Keratinocyte (primary cell): Measurements from ENCODE around the gene CXCL8. TPM values are rescaled to one million over a fixed set of nuclear protein-coding genes. Genes with fewer than 3 reads are reported as not detected.

Experiments used
- DNase-seq: peaks from one replicate; pipeline ENCODE4 v3.0.0-alpha.2; 2011; ENCODE audit warnings: low read depth, missing footprints, low spot score
- FAIRE-seq: peaks from 2 replicates; lab custom pipeline; 2011; peaks lifted over from hg19 to GRCh38; lab: Jason Lieb, UNC
- H2AFZ ChIP-seq: 2 replicates; pipeline ENCODE4 v1.6.0; 2012; ENCODE audit warnings: low read length, control low read depth, inconsistent platforms; ENCODE audit not compliant: control insufficient read depth
- H3K27ac ChIP-seq: 2 replicates; pipeline ENCODE4 v1.5.1; 2011; ENCODE audit warnings: low read length; ENCODE audit not compliant: control insufficient read depth, insufficient read depth
- H3K27me3 ChIP-seq: 3 replicates; pipeline ENCODE4 v1.6.0; 2011; ENCODE audit warnings: low read length; ENCODE audit not compliant: control insufficient read depth, insufficient read depth; ENCODE audit errors: extremely low read depth
- H3K36me3 ChIP-seq, 2 experiments: 2 replicates in 1 of 2; 3 replicates in 1 of 2; pipeline ENCODE4 v1.5.1; 2011; ENCODE audit warnings: low read length in 2 of 2, mild to moderate bottlenecking in 1 of 2; ENCODE audit not compliant: control insufficient read depth in 2 of 2, insufficient read depth in 2 of 2; ENCODE audit errors: extremely low read depth in 1 of 2
- H3K4me1 ChIP-seq: 3 replicates; pipeline ENCODE4 v1.5.1; 2011; ENCODE audit warnings: low read length; ENCODE audit not compliant: control insufficient read depth, insufficient read depth; ENCODE audit errors: extremely low read depth
- H3K4me2 ChIP-seq: 3 replicates; pipeline ENCODE4 v1.6.0; 2011; ENCODE audit warnings: low read depth, low read length; ENCODE audit not compliant: control insufficient read depth, insufficient read depth; ENCODE audit errors: extremely low read depth
- H3K4me3 ChIP-seq, 3 experiments: fragments of 200-600 bp in 1 of 3; sonication (generic) in 1 of 3; 2 replicates in 2 of 3; 3 replicates in 1 of 3; pipeline ENCODE4 v1.5.1; 2011 to 2016; ENCODE audit warnings: low read length in 3 of 3, mild to moderate bottlenecking in 3 of 3, control low read depth in 2 of 3, inconsistent platforms in 1 of 3, low read depth in 1 of 3, mixed read lengths in 1 of 3, mixed run types in 1 of 3, moderate library complexity in 1 of 3; ENCODE audit not compliant: control insufficient read depth in 2 of 3, insufficient read depth in 2 of 3; ENCODE audit errors: extremely low read depth in 1 of 3
- H3K79me2 ChIP-seq: 2 replicates; pipeline ENCODE4 v1.6.0; 2012; ENCODE audit warnings: low read length; ENCODE audit not compliant: control insufficient read depth, insufficient read depth
- H3K9ac ChIP-seq: 3 replicates; pipeline ENCODE4 v1.6.0; 2011; ENCODE audit warnings: low read length; ENCODE audit not compliant: control insufficient read depth, insufficient read depth; ENCODE audit errors: extremely low read depth
- H3K9me1 ChIP-seq: 3 replicates; pipeline ENCODE4 v1.6.0; 2011; ENCODE audit warnings: low read length; ENCODE audit not compliant: control insufficient read depth, insufficient read depth; ENCODE audit errors: extremely low read depth
- H3K9me3 ChIP-seq: 2 replicates; pipeline ENCODE4 v1.5.1; 2012; ENCODE audit warnings: low read depth, low read length; ENCODE audit not compliant: control insufficient read depth
- H4K20me1 ChIP-seq: 3 replicates; pipeline ENCODE4 v1.6.0; 2011; ENCODE audit warnings: low read length; ENCODE audit not compliant: control insufficient read depth, insufficient read depth; ENCODE audit errors: extremely low read depth
- EZH2 ChIP-seq: IDR thresholded peaks from one replicate; pipeline ENCODE4 v1.6.1; 2012; ENCODE audit warnings: inconsistent platforms, mild to moderate bottlenecking, low read length, moderate library complexity
- dilution Hi-C: fragments of 300-500 bp; cut with MboI; formaldehyde crosslinking; loops from one replicate; pipeline ENCODE4 v1.7.0; 2020; ENCODE audit warnings: low sequenced_read_pairs; ENCODE audit not compliant: extremely low pct_ligation_motif_present
- polyA plus RNA-seq, 5 experiments: library from polyadenylated mRNA; depleted of rRNA in 3 of 5; stranded (reverse) in 3 of 5; stranded (forward) in 1 of 5; unstranded in 1 of 5; fragments of >200 nt; gene quantifications; 1 replicate in 1 of 5; 2 replicates in 3 of 5; 3 replicates in 1 of 5; pipeline versions ENCODE4 v1.2.1 to v1.2.3, GENCODE V29; 2011 to 2012; ENCODE audit warnings: missing spikeins in 2 of 5, low read depth in 1 of 5, low replicate concordance in 1 of 5
- TF ChIP-seq, protein P1 (sequence below), 3 experiments: IDR thresholded peaks in 1 of 3; conservative IDR thresholded peaks in 1 of 3; optimal IDR thresholded peaks in 1 of 3; 2 replicates in 2 of 3; 3 replicates in 1 of 3; pipeline versions ENCODE3 to v1.5.1; 2011; ENCODE audit warnings: low read length in 3 of 3, mild to moderate bottlenecking in 3 of 3, moderate library complexity in 2 of 3, control low read depth in 1 of 3, inconsistent platforms in 1 of 3; ENCODE audit not compliant: insufficient read depth in 2 of 3; ENCODE audit errors: extremely low read depth in 1 of 3

Gene CXCL8
- polyA plus RNA-seq, 1 donor (not counting 4 experiments of a cell fraction or from before 2014, with no cell fraction given): 65.4 TPM

DNA sequence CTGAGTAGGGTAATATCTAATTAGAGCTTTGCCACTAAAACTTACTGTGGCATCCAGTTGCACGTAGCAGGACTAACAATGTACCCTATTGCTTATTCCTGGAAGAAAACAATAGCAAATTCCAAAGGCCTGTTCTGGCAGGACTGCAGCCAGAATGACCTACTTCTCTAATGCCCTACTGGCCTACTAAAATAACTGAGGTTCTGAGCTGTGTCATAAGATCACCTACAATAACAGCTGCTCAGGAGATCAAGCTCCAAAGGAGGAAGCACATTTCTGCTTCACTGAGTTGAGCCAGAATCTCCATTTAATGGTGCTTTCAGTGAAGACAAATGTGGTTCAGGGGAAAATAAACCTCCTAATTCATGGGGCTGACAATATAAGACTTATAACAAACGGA, 42.2 kb upstream of the CXCL8 start:
- Histone ChIP-seq H3K4me3 (no peak overlapping the region), H3K9me1 (no peaks in the 10 kb centered on the region), H3K9me3 (no peaks in the 10 kb centered on the region), H3K36me3 (no peaks in the 10 kb centered on the region), H4K20me1 (no peaks in the 10 kb centered on the region), H3K4me2 (no peak overlapping the region), H3K27ac (no peak overlapping the region), H3K79me2 (no peaks in the 10 kb centered on the region), H3K9ac (no peak overlapping the region), H2AFZ (no peak overlapping the region), H3K4me1 (peaks cover 27% of the 10 kb centered on the region), H3K27me3 (no peaks in the 10 kb centered on the region)
- peak; percentile 83 for FAIRE-seq
- no peak for DNase-seq
- TF ChIP-seq EZH2: no peak
- TF ChIP-seq, protein P1, sequence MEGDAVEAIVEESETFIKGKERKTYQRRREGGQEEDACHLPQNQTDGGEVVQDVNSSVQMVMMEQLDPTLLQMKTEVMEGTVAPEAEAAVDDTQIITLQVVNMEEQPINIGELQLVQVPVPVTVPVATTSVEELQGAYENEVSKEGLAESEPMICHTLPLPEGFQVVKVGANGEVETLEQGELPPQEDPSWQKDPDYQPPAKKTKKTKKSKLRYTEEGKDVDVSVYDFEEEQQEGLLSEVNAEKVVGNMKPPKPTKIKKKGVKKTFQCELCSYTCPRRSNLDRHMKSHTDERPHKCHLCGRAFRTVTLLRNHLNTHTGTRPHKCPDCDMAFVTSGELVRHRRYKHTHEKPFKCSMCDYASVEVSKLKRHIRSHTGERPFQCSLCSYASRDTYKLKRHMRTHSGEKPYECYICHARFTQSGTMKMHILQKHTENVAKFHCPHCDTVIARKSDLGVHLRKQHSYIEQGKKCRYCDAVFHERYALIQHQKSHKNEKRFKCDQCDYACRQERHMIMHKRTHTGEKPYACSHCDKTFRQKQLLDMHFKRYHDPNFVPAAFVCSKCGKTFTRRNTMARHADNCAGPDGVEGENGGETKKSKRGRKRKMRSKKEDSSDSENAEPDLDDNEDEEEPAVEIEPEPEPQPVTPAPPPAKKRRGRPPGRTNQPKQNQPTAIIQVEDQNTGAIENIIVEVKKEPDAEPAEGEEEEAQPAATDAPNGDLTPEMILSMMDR (optimal IDR thresholded peaks at IDR 0.05 in 1 of 3, IDR thresholded peaks at IDR 0.05 in 1 of 3, conservative IDR thresholded peaks at IDR 0.05 in 1 of 3; ENCODE audit: extremely low read depth in 1 of 3, insufficient read depth in 2 of 3, low read length in 3 of 3): no peak
- dilution Hi-C loops: no loop called here

DNA sequence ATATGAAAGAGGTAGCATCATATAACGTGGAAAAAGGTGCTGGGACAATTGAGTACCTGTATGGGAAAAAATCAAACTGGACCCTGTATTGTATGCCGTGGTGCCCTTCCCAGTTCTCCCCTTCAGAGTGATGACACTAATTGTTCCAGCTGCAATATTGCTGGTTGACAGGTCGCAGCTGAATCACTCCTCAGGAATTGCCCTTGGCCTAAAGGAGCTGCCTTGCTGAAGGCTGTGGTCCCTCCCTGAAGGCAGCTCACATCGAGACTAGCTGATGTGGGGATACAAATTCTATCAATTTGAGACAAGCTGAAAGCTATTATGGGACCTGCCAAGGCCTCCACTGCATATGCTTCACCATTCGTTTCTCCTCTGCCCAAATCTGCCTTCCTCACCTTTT, 39.3 kb upstream of the CXCL8 start:
- no peak overlapping the region for H2AFZ ChIP-seq
- dilution Hi-C loops: no loop called here
- DNase-seq (no peak), FAIRE-seq (peak; percentile 71)
- H4K20me1 ChIP-seq: no peaks in the 10 kb centered on the region
- H3K4me2 ChIP-seq: peak overlapping the region; percentile 20
- no peaks in the 10 kb centered on the region for H3K27me3 ChIP-seq
- H3K79me2 ChIP-seq: no peaks in the 10 kb centered on the region
- H3K4me1 ChIP-seq: peaks cover 55% of the 10 kb centered on the region
- no peak overlapping the region for H3K4me3 ChIP-seq
- H3K27ac ChIP-seq: no peak overlapping the region
- TF ChIP-seq EZH2: no peak
- TF ChIP-seq, protein P1 (optimal IDR thresholded peaks at IDR 0.05 in 1 of 3, IDR thresholded peaks at IDR 0.05 in 1 of 3, conservative IDR thresholded peaks at IDR 0.05 in 1 of 3; ENCODE audit: extremely low read depth in 1 of 3, insufficient read depth in 2 of 3, low read length in 3 of 3): no peak
- no peaks in the 10 kb centered on the region for H3K9me3 ChIP-seq
- H3K9me1 ChIP-seq: no peaks in the 10 kb centered on the region
- H3K36me3 ChIP-seq: no peaks in the 10 kb centered on the region
- no peak overlapping the region for H3K9ac ChIP-seq
